Muscle layer of colon (tissue), 2 donors: ENCODE measurements around the gene TMEFF2.
"Not testable (repeated sequence)": the region's sequence is repeated elsewhere in the genome, so short reads cannot be mapped to it uniquely, and the experiment has no call there.

ENCODE experiments used
- H3K27ac ChIP-seq: one replicate; pipeline ENCODE4 v1.7.0; 2013; ENCODE audit warnings: low read depth, mild to moderate bottlenecking, low read length, moderate library complexity
- H3K27me3 ChIP-seq, 2 donors: one replicate each; pipeline ENCODE4 v1.7.0; 2013; ENCODE audit warnings: low read length in 2 of 2, mild to moderate bottlenecking in 2 of 2; ENCODE audit not compliant: insufficient read depth in 2 of 2, control insufficient read depth in 1 of 2
- H3K36me3 ChIP-seq: one replicate; pipeline ENCODE4 v1.7.0; 2013; ENCODE audit warnings: mild to moderate bottlenecking, low read length; ENCODE audit not compliant: insufficient read depth
- H3K4me1 ChIP-seq: one replicate; pipeline ENCODE4 v1.7.0; 2013; ENCODE audit warnings: mild to moderate bottlenecking, low read length; ENCODE audit not compliant: insufficient read depth
- H3K4me3 ChIP-seq, 2 donors: one replicate each; pipeline ENCODE4 v1.7.0; 2013; ENCODE audit warnings: low read length in 2 of 2, low read depth in 1 of 2, mild to moderate bottlenecking in 1 of 2, moderate library complexity in 1 of 2
- H3K9ac ChIP-seq: one replicate; pipeline ENCODE4 v1.7.0; 2013; ENCODE audit warnings: low read length
- H3K9me3 ChIP-seq: one replicate; pipeline ENCODE4 v1.7.0; 2013; ENCODE audit warnings: mild to moderate bottlenecking, low read length
- donor health status: abdominal sarcoma.
- donor health status: Adenocarcinoma of cecum.

Gene TMEFF2

GRCh38 chr2:192126912-192127311 is 67.8 kb downstream of the TMEFF2 start:
- Histone ChIP-seq H3K27ac (no peak overlapping the region), H3K36me3 (no peaks in the 10 kb centered on the region), H3K4me3 (no peak overlapping the region), H3K27me3 (no peaks in the 10 kb centered on the region), H3K4me1 (peaks cover 20% of the 10 kb centered on the region), H3K9ac (no peak overlapping the region), H3K9me3 (no peaks in the 10 kb centered on the region)

GRCh38 chr2:192126426-192126825 is 68.3 kb downstream of the TMEFF2 start:
- H3K9me3 ChIP-seq: no peaks in the 10 kb centered on the region
- no peak overlapping the region for H3K9ac ChIP-seq
- H3K27ac ChIP-seq: no peak overlapping the region
- H3K4me3 ChIP-seq: no peak overlapping the region
- H3K27me3 ChIP-seq: no peaks in the 10 kb centered on the region
- H3K4me1 ChIP-seq: peaks cover 20% of the 10 kb centered on the region
- H3K36me3 ChIP-seq: no peaks in the 10 kb centered on the region

- Histone ChIP-seq H3K4me3 (no peak overlapping the region), H3K36me3 (no peaks in the 10 kb centered on the region), H3K27ac (no peak overlapping the region)
Measured at GRCh38 chr2:192124571-192124970, 70.2 kb downstream of the TMEFF2 start.

GRCh38 chr2:192123847-192124246 is 70.9 kb downstream of the TMEFF2 start:
- no peaks in the 10 kb centered on the region for H3K27me3 ChIP-seq
- H3K9ac ChIP-seq: no peak overlapping the region
- H3K27ac ChIP-seq: no peak overlapping the region
- no peaks in the 10 kb centered on the region for H3K36me3 ChIP-seq
- H3K4me1 ChIP-seq: peaks cover 16% of the 10 kb centered on the region
- no peaks in the 10 kb centered on the region for H3K9me3 ChIP-seq
- H3K4me3 ChIP-seq: no peak overlapping the region

More at GRCh38 chr2:192124571-192124970, 70.2 kb downstream of the TMEFF2 start:
- Histone ChIP-seq H3K9ac (no peak overlapping the region), H3K27me3 (no peaks in the 10 kb centered on the region), H3K4me1 (peaks cover 20% of the 10 kb centered on the region), H3K9me3 (no peaks in the 10 kb centered on the region)

- peaks cover 14% of the 10 kb centered on the region for H3K4me1 ChIP-seq
Measured at GRCh38 chr2:192122946-192123345, 71.8 kb downstream of the TMEFF2 start.

GRCh38 chr2:192122141-192122540 is 72.6 kb downstream of the TMEFF2 start:
- Histone ChIP-seq H3K9me3 (no peaks in the 10 kb centered on the region), H3K36me3 (no peaks in the 10 kb centered on the region), H3K4me1 (peaks cover 14% of the 10 kb centered on the region), H3K27ac (no peak overlapping the region), H3K4me3 (no peak overlapping the region), H3K9ac (no peak overlapping the region), H3K27me3 (no peaks in the 10 kb centered on the region)

More at GRCh38 chr2:192122946-192123345, 71.8 kb downstream of the TMEFF2 start:
- Histone ChIP-seq H3K9ac (no peak overlapping the region), H3K27me3 (no peaks in the 10 kb centered on the region), H3K36me3 (no peaks in the 10 kb centered on the region), H3K4me3 (no peak overlapping the region), H3K9me3 (no peaks in the 10 kb centered on the region), H3K27ac (no peak overlapping the region)

- H3K27ac ChIP-seq: no peak overlapping the region
- H3K9ac ChIP-seq: no peak overlapping the region
- no peaks in the 10 kb centered on the region for H3K9me3 ChIP-seq
- no peaks in the 10 kb centered on the region for H3K36me3 ChIP-seq
- no peaks in the 10 kb centered on the region for H3K27me3 ChIP-seq
- no peak overlapping the region for H3K4me3 ChIP-seq
- peaks cover 13% of the 10 kb centered on the region for H3K4me1 ChIP-seq
Measured at GRCh38 chr2:192119536-192119935, 75.2 kb downstream of the TMEFF2 start.

GRCh38 chr2:192117705-192118104 is 77.0 kb downstream of the TMEFF2 start:
- Histone ChIP-seq H3K9me3 (no peaks in the 10 kb centered on the region), H3K4me1 (no peaks in the 10 kb centered on the region), H3K27me3 (no peaks in the 10 kb centered on the region), H3K27ac (no peak overlapping the region), H3K4me3 (no peak overlapping the region), H3K9ac (no peak overlapping the region), H3K36me3 (no peaks in the 10 kb centered on the region)

- not testable (repeated sequence) for H3K4me3 ChIP-seq, H3K27me3 ChIP-seq, H3K9me3 ChIP-seq, H3K4me1 ChIP-seq, H3K9ac ChIP-seq, H3K36me3 ChIP-seq, H3K27ac ChIP-seq
Measured at GRCh38 chr2:192111536-192111935, 83.2 kb downstream of the TMEFF2 start.

GRCh38 chr2:192099742-192100141 is 95.0 kb downstream of the TMEFF2 start:
- Histone ChIP-seq H3K9me3 (no peaks in the 10 kb centered on the region), H3K4me3 (no peak overlapping the region), H3K27me3 (no peaks in the 10 kb centered on the region), H3K4me1 (no peaks in the 10 kb centered on the region), H3K36me3 (no peaks in the 10 kb centered on the region), H3K27ac (no peak overlapping the region), H3K9ac (no peak overlapping the region)

GRCh38 chr2:192098814-192099491 is 95.8 kb downstream of the TMEFF2 start:
- Histone ChIP-seq H3K9ac (no peak overlapping the region), H3K4me1 (no peaks in the 10 kb centered on the region), H3K27ac (no peak overlapping the region), H3K4me3 (no peak overlapping the region), H3K36me3 (no peaks in the 10 kb centered on the region), H3K27me3 (no peaks in the 10 kb centered on the region), H3K9me3 (no peaks in the 10 kb centered on the region)

GRCh38 chr2:192091476-192091875 is 103.3 kb downstream of the TMEFF2 start:
- no peaks in the 10 kb centered on the region for H3K4me1 ChIP-seq

More at GRCh38 chr2:192091476-192091875, 103.3 kb downstream of the TMEFF2 start:
- Histone ChIP-seq H3K9ac (no peak overlapping the region), H3K27me3 (no peaks in the 10 kb centered on the region), H3K4me3 (no peak overlapping the region), H3K9me3 (no peaks in the 10 kb centered on the region), H3K36me3 (no peaks in the 10 kb centered on the region), H3K27ac (no peak overlapping the region)
